ENCODE data around the gene P4HTM.

Gene P4HTM

DNA sequence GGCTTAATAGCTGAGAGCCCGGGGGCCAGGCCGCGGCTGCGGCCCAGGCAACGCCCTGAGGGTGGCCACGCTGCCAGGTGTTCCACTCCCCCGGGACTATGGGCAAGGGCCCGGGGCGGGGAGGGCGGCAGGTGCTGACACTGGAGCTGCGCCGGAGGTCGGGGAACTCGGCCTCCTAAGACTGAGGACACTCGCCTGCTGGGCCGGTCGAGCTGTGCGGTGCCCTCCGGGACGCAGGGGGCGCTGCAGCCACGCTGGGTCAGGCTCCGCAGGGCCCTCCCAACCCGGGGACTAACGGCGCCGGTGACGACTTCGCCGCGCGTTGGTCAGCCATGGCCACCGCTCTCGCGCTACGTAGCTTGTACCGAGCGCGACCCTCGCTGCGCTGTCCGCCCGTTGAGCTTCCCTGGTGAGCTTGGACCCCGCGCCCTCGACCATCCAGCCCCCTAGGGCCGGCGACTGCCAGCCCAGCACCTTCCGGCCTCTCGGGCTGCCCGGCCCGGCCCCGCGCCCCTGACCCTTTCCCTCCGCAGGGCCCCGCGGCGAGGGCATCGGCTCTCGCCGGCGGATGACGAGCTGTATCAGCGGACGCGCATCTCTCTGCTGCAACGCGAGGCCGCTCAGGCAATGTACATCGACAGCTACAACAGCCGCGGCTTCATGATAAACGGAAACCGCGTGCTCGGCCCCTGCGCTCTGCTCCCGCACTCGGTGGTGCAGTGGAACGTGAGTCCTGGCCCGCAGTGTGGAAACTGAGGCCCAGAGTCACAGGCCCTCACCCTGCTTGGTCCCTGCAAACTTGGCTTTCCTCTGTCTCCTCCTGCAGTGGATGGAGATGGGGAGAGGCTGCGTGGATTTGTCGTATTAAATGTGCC is 32.0 kb downstream of the P4HTM start, which contains the start of gene NDUFAF3:
TSS of gene NDUFAF3 (plus strand) at position 309 of the 875 bp plus-strand sequence. CDS start at position 333, 24 bp downstream.
- Histone ChIP-seq H3K27me3 (ENCODE audit: control insufficient read depth, insufficient read depth, low read length) (no peaks in the 10 kb centered on the region), H3K9ac (ENCODE audit: low read depth, low read length) (peak within 1 kb of the TSS; percentile 97), H3K4me1 (ENCODE audit: control insufficient read depth, insufficient read depth, low read length) (peaks cover 41% of the 10 kb centered on the region), H3K4me3 (ENCODE audit: low read length) (peak within 1 kb of the TSS; percentile 95), H3K36me3 (ENCODE audit: insufficient read depth, low read length) (peaks cover 44% of the 10 kb centered on the region), H3K4me2 (ENCODE audit: low read length) (peak within 1 kb of the TSS; percentile 97), H3K9me3 (replicated peaks; ENCODE audit: low read length) (no peaks in the 10 kb centered on the region)

DNA sequence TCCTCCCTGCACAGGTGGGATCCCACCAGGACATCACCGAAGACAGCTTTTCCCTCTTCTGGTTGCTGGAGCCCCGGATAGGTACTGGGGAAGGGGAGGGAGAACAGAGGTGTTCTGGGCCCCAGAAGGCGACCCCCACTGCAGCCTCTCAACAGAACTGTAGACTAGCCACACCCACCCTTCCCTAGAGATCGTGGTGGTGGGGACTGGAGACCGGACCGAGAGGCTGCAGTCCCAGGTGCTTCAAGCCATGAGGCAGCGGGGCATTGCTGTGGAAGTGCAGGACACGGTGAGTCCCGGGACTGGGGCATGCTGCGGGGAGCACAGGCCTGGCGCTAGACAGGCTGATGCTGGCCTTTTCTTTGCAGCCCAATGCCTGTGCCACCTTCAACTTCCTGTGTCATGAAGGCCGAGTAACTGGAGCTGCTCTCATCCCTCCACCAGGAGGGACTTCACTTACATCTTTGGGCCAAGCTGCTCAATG is 32.7 kb downstream of the P4HTM start:
- Histone ChIP-seq H3K36me3 (ENCODE audit: insufficient read depth, low read length) (peaks cover 51% of the 10 kb centered on the region), H3K9ac (ENCODE audit: low read depth, low read length) (peak overlapping the region; percentile 97), H3K27me3 (ENCODE audit: control insufficient read depth, insufficient read depth, low read length) (no peaks in the 10 kb centered on the region), H3K4me2 (ENCODE audit: low read length) (peak overlapping the region; percentile 97), H3K4me3 (ENCODE audit: low read length) (peak overlapping the region; percentile 95), H3K9me3 (replicated peaks; ENCODE audit: low read length) (no peaks in the 10 kb centered on the region), H3K4me1 (ENCODE audit: control insufficient read depth, insufficient read depth, low read length) (peaks cover 40% of the 10 kb centered on the region)

DNA sequence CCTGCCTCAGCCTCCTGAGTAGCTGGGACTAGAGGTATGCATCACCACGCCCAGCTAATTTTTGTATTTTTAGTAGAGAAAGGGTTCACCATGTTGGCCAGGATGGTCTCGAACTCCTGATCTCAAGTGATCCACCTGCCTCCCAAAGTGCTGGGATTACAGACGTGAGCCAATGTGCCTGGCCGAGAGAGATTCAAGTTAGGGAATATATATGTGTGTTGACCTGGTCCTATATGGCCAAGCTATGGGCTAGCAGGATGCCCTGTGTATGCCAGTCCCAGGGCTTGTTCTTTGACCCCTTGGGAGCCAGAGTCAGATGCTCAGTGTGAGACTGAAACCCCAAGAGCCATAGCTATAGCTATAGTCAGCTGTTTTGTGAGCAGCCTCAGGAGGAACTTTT is 33.7 kb downstream of the P4HTM start:
- no peaks in the 10 kb centered on the region for H3K27me3 ChIP-seq (ENCODE audit: control insufficient read depth, insufficient read depth, low read length)
- no peaks in the 10 kb centered on the region for H3K9me3 ChIP-seq (replicated peaks; ENCODE audit: low read length)
- H3K36me3 ChIP-seq (ENCODE audit: insufficient read depth, low read length) = peaks cover 53% of the 10 kb centered on the region
- H3K4me1 ChIP-seq (ENCODE audit: control insufficient read depth, insufficient read depth, low read length) = peaks cover 46% of the 10 kb centered on the region
- no peak overlapping the region for H3K4me2 ChIP-seq (ENCODE audit: low read length)
- H3K9ac ChIP-seq (ENCODE audit: low read depth, low read length) = no peak overlapping the region
- H3K4me3 ChIP-seq (ENCODE audit: low read length) = no peak overlapping the region

DNA sequence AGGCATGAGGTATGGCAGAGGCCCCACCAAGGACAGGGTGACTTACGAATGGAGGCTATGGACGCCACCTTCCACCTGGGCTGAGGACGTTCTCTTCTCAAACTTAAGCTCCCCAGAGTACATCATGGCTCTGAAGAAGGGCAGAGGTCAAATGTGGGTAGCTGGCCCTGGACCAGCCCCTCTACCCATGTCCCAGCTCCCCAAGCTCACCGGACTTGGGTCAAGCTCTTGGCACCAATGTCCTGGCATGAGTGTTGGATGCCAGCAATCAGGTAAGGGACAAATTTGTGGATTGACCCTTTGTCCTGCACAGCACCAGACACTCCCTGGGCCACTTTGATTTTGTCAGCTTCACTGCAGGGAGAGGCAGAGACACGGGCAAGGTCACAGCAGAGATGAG is 34.4 kb downstream of the P4HTM start:
- H3K36me3 ChIP-seq (ENCODE audit: insufficient read depth, low read length) = peaks cover 53% of the 10 kb centered on the region
- no peaks in the 10 kb centered on the region for H3K27me3 ChIP-seq (ENCODE audit: control insufficient read depth, insufficient read depth, low read length)
- peaks cover 48% of the 10 kb centered on the region for H3K4me1 ChIP-seq (ENCODE audit: control insufficient read depth, insufficient read depth, low read length)
- H3K9me3 ChIP-seq (replicated peaks; ENCODE audit: low read length) = no peaks in the 10 kb centered on the region
- no peak overlapping the region for H3K9ac ChIP-seq (ENCODE audit: low read depth, low read length)
- no peak overlapping the region for H3K4me3 ChIP-seq (ENCODE audit: low read length)
- H3K4me2 ChIP-seq (ENCODE audit: low read length) = no peak overlapping the region

DNA sequence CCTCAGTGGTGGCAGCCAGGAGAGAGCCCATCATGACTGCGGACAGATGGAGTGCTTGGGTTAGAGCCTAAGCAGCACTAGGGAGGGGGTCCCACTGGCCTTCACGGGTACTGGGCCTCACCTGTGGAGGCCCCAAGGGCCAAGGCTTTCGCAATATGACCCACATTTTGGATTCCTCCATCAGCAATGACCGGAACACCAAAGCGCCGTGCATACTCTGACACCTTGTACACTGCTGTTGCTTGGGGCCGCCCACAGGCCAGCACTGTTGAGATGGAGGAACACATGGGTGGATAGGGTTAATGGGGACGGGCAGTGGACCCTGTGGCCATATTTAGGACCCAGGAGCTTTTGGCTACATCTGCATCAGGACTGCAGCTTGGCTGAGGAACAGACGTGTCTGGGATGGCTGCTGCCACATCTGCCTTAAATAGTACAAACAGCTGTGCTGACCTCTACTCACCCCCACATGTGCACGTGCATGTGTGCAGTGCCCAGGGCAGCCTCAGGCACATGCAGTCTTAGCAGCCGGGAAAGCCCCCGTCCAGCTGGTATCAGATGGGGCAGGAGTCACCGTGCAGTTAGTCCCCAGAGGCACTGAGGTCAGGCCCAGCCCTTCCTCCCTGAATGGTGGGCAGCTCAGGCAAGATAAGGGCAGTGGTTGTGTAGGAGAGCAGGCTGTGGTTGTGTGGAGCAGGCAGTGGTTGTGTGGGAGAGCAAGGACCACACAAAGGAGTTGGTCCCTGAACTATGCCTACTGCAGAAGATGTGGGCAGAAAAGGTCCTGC is 35.2 kb downstream of the P4HTM start:
- no peak overlapping the region for H3K4me2 ChIP-seq (ENCODE audit: low read length)

DNA sequence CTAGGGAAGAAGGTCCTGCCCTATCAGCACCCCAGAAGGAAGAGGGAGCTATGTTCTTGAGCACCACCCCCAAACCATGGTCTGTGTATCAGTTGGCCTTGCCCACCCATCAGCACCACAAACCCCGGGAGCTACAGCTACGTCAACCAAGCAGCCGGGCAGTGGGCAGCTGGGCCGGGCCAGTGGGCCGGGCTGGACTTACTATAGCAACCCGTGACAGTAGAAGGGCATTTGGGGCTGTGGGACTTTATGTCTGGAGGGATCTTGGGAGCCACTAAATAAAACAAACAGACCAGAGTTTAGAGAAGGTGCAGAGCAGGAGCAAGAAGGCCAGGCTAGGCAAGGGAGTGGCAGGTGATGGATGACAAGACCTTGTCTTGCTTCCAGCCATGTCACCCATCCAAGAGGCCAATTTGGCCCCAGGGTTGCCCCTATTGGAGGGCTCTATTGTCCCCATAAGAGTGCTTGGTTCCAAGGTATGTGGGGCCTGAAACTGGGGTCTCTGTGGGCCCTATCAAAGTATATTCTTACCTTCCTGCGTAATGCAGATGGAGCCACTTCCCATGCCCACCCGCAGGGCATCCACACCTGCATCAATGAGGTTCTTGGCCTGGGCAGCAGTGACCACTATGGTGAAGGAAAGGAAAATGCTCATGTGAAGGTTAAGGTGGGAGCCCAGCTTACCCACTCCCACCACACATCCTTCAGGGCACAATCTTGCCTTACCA is 35.9 kb downstream of the P4HTM start:
- H3K9ac ChIP-seq (ENCODE audit: low read depth, low read length) = no peak overlapping the region
- no peak overlapping the region for H3K4me2 ChIP-seq (ENCODE audit: low read length)
- H3K4me1 ChIP-seq (ENCODE audit: control insufficient read depth, insufficient read depth, low read length) = peaks cover 41% of the 10 kb centered on the region
- no peaks in the 10 kb centered on the region for H3K9me3 ChIP-seq (replicated peaks; ENCODE audit: low read length)
- H3K36me3 ChIP-seq (ENCODE audit: insufficient read depth, low read length) = peaks cover 64% of the 10 kb centered on the region
- no peaks in the 10 kb centered on the region for H3K27me3 ChIP-seq (ENCODE audit: control insufficient read depth, insufficient read depth, low read length)
- H3K4me3 ChIP-seq (ENCODE audit: low read length) = no peak overlapping the region

More for the DNA sequence above, 35.2 kb downstream of the P4HTM start:
- Histone ChIP-seq H3K27me3 (ENCODE audit: control insufficient read depth, insufficient read depth, low read length) (no peaks in the 10 kb centered on the region), H3K9me3 (replicated peaks; ENCODE audit: low read length) (no peaks in the 10 kb centered on the region), H3K4me1 (ENCODE audit: control insufficient read depth, insufficient read depth, low read length) (peaks cover 43% of the 10 kb centered on the region), H3K36me3 (ENCODE audit: insufficient read depth, low read length) (peaks cover 58% of the 10 kb centered on the region), H3K9ac (ENCODE audit: low read depth, low read length) (no peak overlapping the region), H3K4me3 (ENCODE audit: low read length) (no peak overlapping the region)

DNA sequence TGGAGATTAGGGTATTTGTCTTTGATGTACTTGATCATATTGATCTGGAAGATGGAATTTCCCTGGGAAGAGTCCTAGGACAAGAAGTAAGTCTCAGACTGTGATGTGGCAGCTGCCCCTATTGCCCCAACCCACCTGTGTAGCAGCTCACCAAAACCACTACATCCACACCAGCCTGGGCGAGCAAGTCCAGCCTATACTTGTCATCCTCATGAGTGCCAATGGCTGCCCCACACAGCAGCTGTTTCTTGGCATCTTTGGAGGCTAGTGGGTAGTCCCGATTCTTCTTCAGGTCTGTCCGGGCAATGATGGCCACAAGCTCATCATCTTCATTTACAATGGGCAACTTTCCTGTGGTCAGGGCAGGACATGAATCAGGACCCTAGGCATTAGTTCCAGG is 36.5 kb downstream of the P4HTM start:
- Histone ChIP-seq H3K27me3 (ENCODE audit: control insufficient read depth, insufficient read depth, low read length) (no peaks in the 10 kb centered on the region), H3K4me3 (ENCODE audit: low read length) (no peak overlapping the region), H3K4me1 (ENCODE audit: control insufficient read depth, insufficient read depth, low read length) (peaks cover 41% of the 10 kb centered on the region), H3K9me3 (replicated peaks; ENCODE audit: low read length) (no peaks in the 10 kb centered on the region), H3K9ac (ENCODE audit: low read depth, low read length) (no peak overlapping the region), H3K36me3 (ENCODE audit: insufficient read depth, low read length) (peaks cover 69% of the 10 kb centered on the region), H3K4me2 (ENCODE audit: low read length) (no peak overlapping the region)

DNA sequence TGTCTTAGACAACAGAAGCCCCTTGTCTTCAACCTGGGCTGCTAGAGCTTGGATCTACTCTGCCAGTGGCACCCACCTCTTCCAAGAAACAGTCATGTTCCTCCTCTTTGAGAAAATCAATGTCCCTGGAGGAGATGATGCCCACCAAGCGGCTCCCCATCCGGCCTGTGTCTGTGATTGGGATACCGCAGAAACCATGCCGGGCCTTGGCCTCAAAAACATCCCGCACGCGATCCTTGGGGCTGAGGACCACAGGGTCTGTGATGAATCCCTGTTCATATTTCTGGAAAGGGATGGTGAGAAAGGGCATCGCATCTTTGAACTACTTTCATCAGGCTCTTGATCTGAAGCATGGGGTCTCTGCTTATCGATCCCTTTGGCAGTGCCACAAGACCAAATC is 37.6 kb downstream of the P4HTM start:
- H3K9me3 ChIP-seq (replicated peaks; ENCODE audit: low read length) = no peaks in the 10 kb centered on the region
- peaks cover 40% of the 10 kb centered on the region for H3K4me1 ChIP-seq (ENCODE audit: control insufficient read depth, insufficient read depth, low read length)
- no peaks in the 10 kb centered on the region for H3K27me3 ChIP-seq (ENCODE audit: control insufficient read depth, insufficient read depth, low read length)
- no peak overlapping the region for H3K9ac ChIP-seq (ENCODE audit: low read depth, low read length)
- H3K4me2 ChIP-seq (ENCODE audit: low read length) = peak overlapping the region; percentile 95
- H3K36me3 ChIP-seq (ENCODE audit: insufficient read depth, low read length) = peaks cover 78% of the 10 kb centered on the region
- no peak overlapping the region for H3K4me3 ChIP-seq (ENCODE audit: low read length)

DNA sequence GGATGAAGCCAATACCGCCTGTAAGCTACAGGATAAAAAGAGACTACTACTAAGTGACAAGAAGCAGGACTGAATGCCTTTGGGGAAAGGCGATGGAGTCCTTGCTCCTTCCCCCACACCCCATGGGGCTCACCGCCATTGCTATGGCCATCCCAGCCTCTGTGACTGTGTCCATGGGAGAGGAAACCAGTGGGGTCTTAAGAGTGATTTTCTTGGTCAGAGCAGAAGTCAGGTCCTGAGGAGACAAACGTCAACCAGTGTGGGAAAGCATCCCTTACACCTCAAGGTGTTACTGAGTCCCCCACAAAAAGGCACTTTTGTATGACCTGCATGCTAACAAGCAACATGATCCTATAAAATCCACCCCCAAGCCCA is 38.2 kb downstream of the P4HTM start:
- Histone ChIP-seq H3K36me3 (ENCODE audit: insufficient read depth, low read length) (peaks cover 78% of the 10 kb centered on the region), H3K4me3 (ENCODE audit: low read length) (peak overlapping the region; percentile 78), H3K27me3 (ENCODE audit: control insufficient read depth, insufficient read depth, low read length) (no peaks in the 10 kb centered on the region), H3K9ac (ENCODE audit: low read depth, low read length) (peak overlapping the region; percentile 90), H3K4me2 (ENCODE audit: low read length) (peak overlapping the region; percentile 95), H3K4me1 (ENCODE audit: control insufficient read depth, insufficient read depth, low read length) (peaks cover 39% of the 10 kb centered on the region), H3K9me3 (replicated peaks; ENCODE audit: low read length) (no peaks in the 10 kb centered on the region)

DNA sequence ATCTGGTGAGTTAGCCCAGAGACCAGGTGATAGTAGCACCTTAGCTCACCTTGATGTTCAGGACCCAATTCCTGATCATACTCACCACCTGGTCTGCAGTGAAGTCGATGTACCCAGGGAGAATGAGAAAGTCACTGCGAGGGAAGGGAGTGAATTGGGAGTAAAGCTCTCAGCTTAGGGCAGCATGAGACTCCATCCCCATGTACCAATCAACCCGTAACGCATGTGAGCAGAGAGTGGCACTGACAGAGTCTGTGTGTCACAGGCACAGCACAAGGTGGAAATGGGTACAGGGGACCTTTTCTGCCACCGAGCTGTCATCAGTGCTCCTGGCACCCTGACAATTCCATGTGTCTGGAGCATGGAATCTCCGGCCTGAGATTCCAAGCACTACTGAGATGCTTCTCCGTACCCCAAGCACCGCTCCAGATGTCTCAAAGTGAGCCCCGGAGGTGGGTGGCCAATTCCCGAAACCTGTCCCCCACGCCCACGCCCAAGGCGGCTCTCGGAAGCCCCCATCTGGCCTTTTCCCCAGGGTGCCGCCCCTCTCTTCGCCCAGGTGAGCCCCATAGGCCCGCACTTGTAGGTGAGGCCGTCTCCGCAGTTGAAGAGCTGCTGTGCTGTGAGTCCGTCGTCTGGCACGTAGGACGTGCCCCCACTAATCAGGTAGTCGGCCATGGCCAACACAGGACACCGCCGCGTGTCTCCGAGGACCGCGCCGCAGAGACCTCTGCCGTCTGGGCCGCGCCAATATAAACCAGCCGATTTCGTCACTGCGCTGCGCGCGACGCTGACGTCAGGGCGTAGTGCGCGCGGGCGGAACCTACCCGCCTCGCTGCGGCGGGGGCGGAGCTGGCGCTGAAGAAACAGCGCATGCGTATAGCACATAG is 38.9 kb downstream of the P4HTM start, which contains the start of gene IMPDH2:
TSS of gene IMPDH2 (minus strand) at position 726 of the 890 bp plus-strand sequence. CDS start at position 678, 48 bp downstream.
- Histone ChIP-seq H3K4me1 (ENCODE audit: control insufficient read depth, insufficient read depth, low read length) (peaks cover 37% of the 10 kb centered on the region), H3K9me3 (replicated peaks; ENCODE audit: low read length) (no peaks in the 10 kb centered on the region), H3K27me3 (ENCODE audit: control insufficient read depth, insufficient read depth, low read length) (no peaks in the 10 kb centered on the region), H3K36me3 (ENCODE audit: insufficient read depth, low read length) (peaks cover 76% of the 10 kb centered on the region), H3K4me2 (ENCODE audit: low read length) (peak within 1 kb of the TSS; percentile 95), H3K4me3 (ENCODE audit: low read length) (peak within 1 kb of the TSS; percentile 78), H3K9ac (ENCODE audit: low read depth, low read length) (peak within 1 kb of the TSS; percentile 90)

Data from skeletal muscle satellite cell (primary cell).